Left cardiac atrium (tissue), 4 donors: ENCODE measurements around the gene GRID2. TPM values are rescaled to one million over a fixed set of nuclear protein-coding genes. Genes with fewer than 3 reads are reported as not detected.

Source experiments
- ATAC-seq, 2 donors: fragments of 200-7000 bp; cut with Tn5 transposase; one replicate each; pipeline ENCODE4 v1.9.1; 2020; ENCODE audit warnings: mild to moderate bottlenecking in 2 of 2, moderate library complexity in 2 of 2
- DNase-seq: peaks from one replicate; pipeline ENCODE4 v3.0.0-alpha.2; 2020
- intact Hi-C, 2 donors: fragments of 100-400 bp; cut with DNase I; formaldehyde crosslinking; loops; one replicate each; pipeline versions ENCODE4 v1.14.1 to v1.15.1; 2022 to 2023
- total RNA-seq, 2 donors: library from RNA; stranded (reverse); fragmentation: NEBNext Ultra II Directional; extraction: Animal tissue kit (Norgen Biotek cat#: 25700); gene quantifications; one replicate each; pipeline ENCODE4 v1.2.1, GENCODE V29; 2021
- donor health status: DM: no; HTN: yes; CAD: no.
- donor health status: DM: no; HTN: yes; CAD: no; lungs with severe emphysema.
- donor health status: DM: yes; HTN: yes; CAD: no.
- donor health status: Dilated cardiomyopathy.

GRID2 gene
- total RNA-seq, 2 donors from 2014 or later = 0.42 to 1.1 TPM

- intact Hi-C loops = no loop called here
- DNase-seq = no peak
- ATAC-seq = no peak
Observed at GRCh38 chr4:92629302-92629701, 325.5 kb downstream of the GRID2 start.

GRCh38 chr4:92634882-92635281, 331.1 kb downstream of the GRID2 start:
- ATAC-seq (no peak), DNase-seq (no peak)
- intact Hi-C loops = no loop called here

- DNase-seq (no peak), ATAC-seq (no peak)
- intact Hi-C loops = no loop called here
Observed at GRCh38 chr4:92636038-92636806, 332.5 kb downstream of the GRID2 start.

GRCh38 chr4:92641409-92641808, 337.6 kb downstream of the GRID2 start:
- no peak for ATAC-seq
- DNase-seq = no peak
- intact Hi-C loops = no loop called here

DNA sequence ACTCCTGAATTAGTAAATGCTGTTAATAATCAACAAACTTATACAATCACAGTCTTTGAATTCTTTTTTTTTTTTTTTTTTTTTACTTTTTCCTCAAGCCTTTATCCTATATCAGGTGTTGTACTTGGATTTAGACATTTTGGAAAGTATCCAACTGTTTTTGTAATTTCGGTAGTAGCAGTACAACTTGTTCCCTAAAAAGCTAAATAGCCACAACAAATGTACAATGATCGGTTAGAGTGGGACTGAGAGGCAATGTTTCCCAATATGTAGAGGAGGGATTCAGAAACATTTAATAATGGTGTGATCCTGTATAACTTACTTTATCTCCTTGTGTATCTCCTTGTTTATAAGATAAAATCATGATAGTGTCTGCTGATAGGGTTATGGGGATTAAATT, 343.1 kb downstream of the GRID2 start:
- no peak for DNase-seq
- intact Hi-C loops = no loop called here
- no peak for ATAC-seq

GRCh38 chr4:92651536-92651935, 347.8 kb downstream of the GRID2 start:
- intact Hi-C loops = no loop called here
- DNase-seq (no peak), ATAC-seq (no peak)

GRCh38 chr4:92654084-92654483, 350.3 kb downstream of the GRID2 start:
- no peak for DNase-seq
- intact Hi-C loops = no loop called here

GRCh38 chr4:92657695-92658094, 353.9 kb downstream of the GRID2 start:
- ATAC-seq (no peak), DNase-seq (no peak)
- intact Hi-C loops = no loop called here

More at GRCh38 chr4:92654084-92654483, 350.3 kb downstream of the GRID2 start:
- ATAC-seq = no peak

- ATAC-seq (no peak), DNase-seq (no peak)
- intact Hi-C loops = no loop called here
Observed at GRCh38 chr4:92658318-92658717, 354.6 kb downstream of the GRID2 start.

DNA sequence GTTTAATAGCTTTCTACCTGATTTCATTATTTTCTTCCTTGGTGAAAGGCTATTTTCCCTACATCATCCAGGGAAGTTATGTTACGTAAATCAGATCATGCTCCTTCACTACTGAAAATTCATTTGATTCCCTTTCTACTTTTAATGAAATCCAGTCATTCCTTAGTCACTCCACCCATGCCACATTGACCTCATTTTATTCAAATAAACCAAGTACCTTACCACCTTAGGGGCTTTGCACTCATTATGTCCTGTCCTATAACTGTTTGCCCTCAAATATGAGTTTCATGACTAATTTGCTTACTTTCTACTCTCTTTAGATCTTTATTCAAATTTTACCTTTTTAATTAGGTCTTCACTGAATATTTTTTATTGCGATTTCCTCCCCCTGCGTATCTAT, 374.0 kb downstream of the GRID2 start:
- DNase-seq (no peak), ATAC-seq (no peak)
- intact Hi-C loops = no loop called here

DNA sequence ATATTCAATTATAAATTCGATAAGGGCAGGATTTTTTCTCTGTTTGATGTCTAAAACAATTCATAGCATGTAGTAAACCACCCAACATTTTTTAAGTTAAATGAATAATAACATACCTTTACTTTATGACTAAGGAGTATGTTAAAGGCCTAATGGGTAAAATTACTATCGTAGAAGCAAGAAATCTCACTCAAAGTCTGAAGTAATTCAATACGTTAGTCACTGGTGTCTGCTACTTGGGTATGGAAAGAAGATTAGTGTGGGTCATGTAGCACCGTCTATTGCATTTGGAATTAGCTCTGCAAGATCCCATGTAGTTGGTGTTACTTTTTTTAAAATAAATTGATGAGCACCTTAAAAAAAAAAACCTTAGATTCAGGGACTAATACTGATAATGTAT, 374.5 kb downstream of the GRID2 start:
- intact Hi-C loops = no loop called here
- no peak for ATAC-seq
- no peak for DNase-seq

DNA sequence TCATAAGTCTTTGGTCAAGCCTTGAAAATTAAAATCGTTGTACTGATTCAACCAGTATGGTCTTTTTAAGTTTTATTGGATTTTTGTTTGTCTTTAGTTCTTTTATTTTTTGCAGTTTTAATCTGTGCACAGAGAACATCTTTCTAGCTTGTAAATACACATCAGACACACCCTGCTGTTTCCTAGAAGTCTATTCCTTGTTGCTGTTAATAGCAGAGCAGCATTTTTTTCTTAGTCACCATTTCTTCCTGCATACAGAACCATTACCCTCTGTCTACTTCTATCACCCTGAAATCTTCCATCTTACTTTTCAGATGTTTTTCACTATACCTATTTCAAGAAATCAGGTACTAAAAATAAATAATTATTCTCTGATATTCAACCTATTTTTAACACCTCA, 375.4 kb downstream of the GRID2 start:
- no peak for DNase-seq
- ATAC-seq = no peak
- intact Hi-C loops = no loop called here

DNA sequence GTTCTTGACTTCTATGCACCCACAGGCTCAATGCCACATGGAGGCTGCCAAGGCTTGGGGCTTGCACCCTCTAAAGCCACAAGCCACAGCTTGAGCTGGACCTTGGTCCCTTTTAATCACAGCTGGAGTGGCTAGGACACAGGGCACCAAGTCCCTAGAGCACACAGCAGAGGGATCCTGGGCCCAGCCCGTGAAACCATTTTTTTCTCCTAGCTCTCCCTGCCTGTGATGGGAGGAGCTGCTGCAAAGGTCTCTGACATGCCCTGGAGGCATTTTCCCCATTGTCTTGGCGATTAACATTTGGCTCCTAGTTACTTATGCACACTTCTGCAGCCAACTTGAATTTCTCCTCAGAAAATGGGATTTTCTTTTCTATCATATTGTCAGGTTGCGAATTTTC, 410.9 kb downstream of the GRID2 start:
- DNase-seq = no peak
- intact Hi-C loops = no loop called here
- no peak for ATAC-seq

DNA sequence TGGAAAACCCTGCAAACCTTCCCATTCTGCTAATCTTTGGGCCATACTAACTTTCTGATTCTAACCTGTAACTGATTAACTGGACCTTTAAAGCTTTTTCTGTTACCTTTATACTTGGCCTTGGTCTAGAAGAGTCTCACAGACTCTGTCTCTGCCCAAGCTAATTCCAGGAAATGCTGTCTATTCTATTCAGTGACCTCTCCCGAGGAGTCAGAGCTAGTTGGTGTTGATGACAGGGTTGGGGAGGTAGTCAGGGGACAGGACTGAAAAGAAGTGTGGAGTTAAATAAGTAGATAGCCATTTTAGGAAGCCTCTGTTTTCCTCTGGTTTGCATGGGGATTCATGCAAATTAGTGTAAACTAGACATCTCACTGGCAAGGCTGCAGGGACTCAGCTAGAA, 429.5 kb downstream of the GRID2 start:
- no peak for DNase-seq
- ATAC-seq = no peak
- intact Hi-C loops = no loop called here

GRCh38 chr4:92735025-92735665, 431.4 kb downstream of the GRID2 start:
- intact Hi-C loops = no loop called here
- no peak for DNase-seq
- no peak for ATAC-seq

- DNase-seq (no peak), ATAC-seq (no peak)
- intact Hi-C loops = no loop called here
Observed at GRCh38 chr4:92760433-92760832, 456.7 kb downstream of the GRID2 start.

DNA sequence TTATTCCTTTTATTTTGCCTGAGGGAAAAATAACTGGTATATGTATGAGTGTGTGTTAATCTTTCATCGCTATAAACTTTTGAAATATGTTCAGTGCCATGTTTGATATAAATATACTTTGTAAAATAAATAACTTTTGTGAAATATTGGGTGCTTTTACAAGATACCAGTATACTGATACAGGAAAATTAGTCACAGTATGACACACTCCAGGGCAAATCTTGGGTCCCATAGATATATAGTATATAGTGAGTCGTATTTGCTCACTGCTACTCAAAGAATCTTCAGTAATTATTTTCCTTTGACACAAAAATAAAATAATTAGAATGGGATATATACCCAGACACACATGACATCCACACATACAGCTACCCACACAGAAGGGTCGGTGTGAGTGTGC, 472.3 kb downstream of the GRID2 start:
- DNase-seq (no peak), ATAC-seq (no peak)
- intact Hi-C loops = no loop called here

DNA sequence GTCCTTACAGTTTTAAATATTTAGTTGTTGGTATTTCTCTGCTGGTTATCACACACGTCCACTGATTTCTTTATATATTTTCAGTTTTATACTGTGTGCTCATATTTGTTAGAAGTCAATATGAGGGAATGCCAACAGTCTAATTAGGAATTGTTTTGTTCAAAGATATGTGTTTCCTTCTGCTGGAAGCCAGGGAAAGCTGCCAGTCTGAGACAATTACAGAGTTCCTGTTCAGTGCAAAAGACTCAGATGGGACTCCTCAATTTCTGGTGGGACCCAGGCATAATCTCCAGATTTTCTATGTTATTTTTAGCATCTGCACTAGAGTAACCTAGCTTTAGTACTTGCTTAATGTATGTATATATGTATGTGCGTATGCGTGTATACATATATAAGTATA, 486.0 kb downstream of the GRID2 start:
- DNase-seq (no peak), ATAC-seq (no peak)
- intact Hi-C loops = no loop called here

DNA sequence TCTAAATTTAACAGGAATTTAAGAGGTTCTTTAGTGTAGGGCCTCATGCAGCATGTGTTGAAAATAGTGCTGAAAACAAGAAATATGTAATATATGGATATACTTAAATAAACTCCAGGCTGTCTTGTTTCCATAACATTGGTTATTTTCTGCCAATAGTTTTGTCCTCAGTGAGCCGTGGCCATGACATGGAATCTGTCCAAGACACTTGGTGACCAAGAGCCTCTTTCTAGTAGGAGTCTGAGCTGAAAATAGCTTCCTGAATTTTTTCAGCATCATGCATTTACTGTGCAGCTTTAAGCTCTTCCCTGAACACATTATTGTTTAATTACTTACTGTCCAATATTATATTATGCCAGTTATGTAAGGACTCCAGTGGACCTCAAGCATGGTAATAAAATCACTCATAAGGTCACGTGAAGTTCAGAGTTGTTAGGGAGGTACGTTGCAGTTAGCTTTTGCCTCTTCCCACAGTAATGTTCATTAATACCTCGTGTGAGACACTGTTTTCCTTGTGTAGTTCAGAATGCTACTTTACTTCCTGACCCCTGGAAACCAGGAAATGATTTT, 488.2 kb downstream of the GRID2 start:
- no peak for DNase-seq
- no peak for ATAC-seq
- intact Hi-C loops = no loop called here

GRCh38 chr4:92809381-92809780, 505.6 kb downstream of the GRID2 start:
- no peak for ATAC-seq
- intact Hi-C loops = no loop called here
- DNase-seq = no peak

DNA sequence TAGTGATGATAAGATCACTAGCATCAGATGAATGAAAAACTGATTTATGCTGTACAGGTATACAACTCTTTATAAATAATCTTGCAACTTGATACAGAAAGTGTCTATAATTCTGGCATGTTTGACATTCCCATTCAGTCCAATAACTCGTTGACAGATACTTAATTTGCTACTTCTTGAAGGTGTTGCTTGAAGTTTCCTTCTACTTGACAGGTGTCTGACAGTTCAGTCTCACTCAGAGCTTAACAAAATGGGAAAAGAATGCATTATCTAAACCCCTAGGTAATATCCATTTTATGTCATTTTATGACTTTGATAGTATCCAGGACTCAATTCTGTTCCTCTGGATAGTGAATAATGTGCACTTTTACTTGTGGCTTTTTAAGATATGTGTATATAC, 508.9 kb downstream of the GRID2 start:
- DNase-seq (no peak), ATAC-seq (no peak)
- intact Hi-C loops = no loop called here
